ENCODE results near the gene LSS.

GRCh38 chr21:46248422-46248782, 19.8 kb upstream of the LSS start:
- TF ChIP-seq ETV6 (conservative IDR thresholded peaks at IDR 0.05 in 1 of 2, IDR thresholded peaks at IDR 0.05 in 1 of 2; ENCODE audit: borderline replicate concordance in 1 of 2, low read depth in 1 of 2) (no peak), EP300 (IDR thresholded peaks at IDR 0.05; ENCODE audit: borderline replicate concordance in 1 of 2, control insufficient read depth in 1 of 2, low read depth in 2 of 2, low read length in 2 of 2) (no peak)

Measured in GM12878 (cell line).